Kidney epithelial cell (primary cell): ENCODE results near the gene FAH. TPM values are rescaled to one million over a fixed set of nuclear protein-coding genes. Genes with fewer than 3 reads are reported as not detected.

Source experiments
- DNase-seq: peaks from one replicate; pipeline ENCODE4 v3.0.0-alpha.2; 2010; ENCODE audit warnings: low read depth
- H3K27me3 ChIP-seq: 2 replicates; pipeline ENCODE4 v1.6.0; 2011; ENCODE audit warnings: low read length; ENCODE audit not compliant: control insufficient read depth, insufficient read depth
- H3K36me3 ChIP-seq: 2 replicates; pipeline ENCODE4 v1.5.1; 2011; ENCODE audit warnings: low read length; ENCODE audit not compliant: control insufficient read depth, insufficient read depth
- H3K4me3 ChIP-seq: 2 replicates; pipeline ENCODE4 v1.5.1; 2011; ENCODE audit warnings: low read depth, mild to moderate bottlenecking, control low read depth, low read length
- total RNA-seq: library from RNA; depleted of rRNA; stranded (reverse); fragments of >200 nt; gene quantifications from 2 replicates; pipeline ENCODE4 v1.2.3, GENCODE V29; 2015
- TF ChIP-seq, protein P1 (sequence below): IDR thresholded peaks from 2 replicates; pipeline ENCODE4 v1.5.1; 2011; ENCODE audit warnings: mild to moderate bottlenecking, moderate library complexity, low read length, control low read depth, inconsistent platforms; ENCODE audit not compliant: insufficient read depth, poor library complexity, severe bottlenecking

FAH gene
- total RNA-seq, 1 donor from 2014 or later, result 21.1 TPM

GRCh38 chr15:80231371-80231770 lies 78.6 kb downstream of the FAH start:
- no peak for DNase-seq
- Histone ChIP-seq H3K36me3 (no peaks in the 10 kb centered on the region), H3K27me3 (peaks cover 4% of the 10 kb centered on the region), H3K4me3 (no peak overlapping the region)
- TF ChIP-seq, protein P1, sequence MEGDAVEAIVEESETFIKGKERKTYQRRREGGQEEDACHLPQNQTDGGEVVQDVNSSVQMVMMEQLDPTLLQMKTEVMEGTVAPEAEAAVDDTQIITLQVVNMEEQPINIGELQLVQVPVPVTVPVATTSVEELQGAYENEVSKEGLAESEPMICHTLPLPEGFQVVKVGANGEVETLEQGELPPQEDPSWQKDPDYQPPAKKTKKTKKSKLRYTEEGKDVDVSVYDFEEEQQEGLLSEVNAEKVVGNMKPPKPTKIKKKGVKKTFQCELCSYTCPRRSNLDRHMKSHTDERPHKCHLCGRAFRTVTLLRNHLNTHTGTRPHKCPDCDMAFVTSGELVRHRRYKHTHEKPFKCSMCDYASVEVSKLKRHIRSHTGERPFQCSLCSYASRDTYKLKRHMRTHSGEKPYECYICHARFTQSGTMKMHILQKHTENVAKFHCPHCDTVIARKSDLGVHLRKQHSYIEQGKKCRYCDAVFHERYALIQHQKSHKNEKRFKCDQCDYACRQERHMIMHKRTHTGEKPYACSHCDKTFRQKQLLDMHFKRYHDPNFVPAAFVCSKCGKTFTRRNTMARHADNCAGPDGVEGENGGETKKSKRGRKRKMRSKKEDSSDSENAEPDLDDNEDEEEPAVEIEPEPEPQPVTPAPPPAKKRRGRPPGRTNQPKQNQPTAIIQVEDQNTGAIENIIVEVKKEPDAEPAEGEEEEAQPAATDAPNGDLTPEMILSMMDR, result no peak

GRCh38 chr15:80233581-80233980 lies 80.8 kb downstream of the FAH start:
- H3K36me3 ChIP-seq, result no peaks in the 10 kb centered on the region
- TF ChIP-seq, protein P1, result no peak

DNA sequence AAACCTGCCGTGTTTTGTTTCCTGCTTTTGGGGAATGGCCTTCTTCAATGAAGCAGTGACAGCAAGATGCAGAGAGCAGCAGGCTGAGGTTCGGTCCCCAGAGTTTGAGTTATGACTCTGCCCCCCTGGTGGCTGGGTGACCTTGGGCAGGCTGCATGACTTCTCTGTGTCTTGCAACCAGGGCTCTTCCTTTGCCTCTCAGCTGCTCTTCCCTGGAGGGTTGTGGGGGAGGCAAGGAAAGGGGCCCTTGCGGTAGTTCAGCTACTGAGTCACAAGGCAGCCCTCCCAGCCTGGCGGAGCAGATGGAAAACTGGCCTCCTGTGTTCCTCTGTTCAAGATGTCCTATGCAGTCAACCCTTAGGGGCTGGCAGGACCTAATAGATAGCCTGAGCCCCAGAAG lies 82.1 kb downstream of the FAH start:
- Histone ChIP-seq H3K36me3 (no peaks in the 10 kb centered on the region), H3K27me3 (peaks cover 4% of the 10 kb centered on the region), H3K4me3 (no peak overlapping the region)
- DNase-seq, result no peak
- TF ChIP-seq, protein P1, result peak; percentile 30

More at GRCh38 chr15:80233581-80233980, 80.8 kb downstream of the FAH start:
- Histone ChIP-seq H3K27me3 (peaks cover 4% of the 10 kb centered on the region), H3K4me3 (no peak overlapping the region)
- DNase-seq, result no peak

Other genes starting within 250 kb of the FAH start
- gene BCL2A1, start 181.8 kb upstream of the FAH start, total RNA-seq, result not detected in 2 replicates
- 88.7 and 114 TPM in 2 replicates for gene ZFAND6, start 93.3 kb upstream of the FAH start, total RNA-seq
- under 0.01 TPM in 1 of 2 replicates, not detected in the other for gene CTXND1, start 99.2 kb downstream of the FAH start, total RNA-seq